Measurements from ENCODE around the gene MYBL2.

Gene MYBL2

GRCh38 chr20:43715511-43715910 lies 48.6 kb downstream of the MYBL2 start:
- no peak for TF ChIP-seq ZNF394 (tag by site-specific recombination; IDR thresholded peaks at IDR 0.05; ENCODE audit: borderline replicate concordance)
- 0 out of 2 replicates have a peak, but pooled peaks have one; percentile 5 for TF ChIP-seq GLIS2 (tag by site-specific recombination; IDR thresholded peaks at IDR 0.05)
- TF ChIP-seq HIC1 (tag by site-specific recombination; IDR thresholded peaks at IDR 0.05) = no peak
- Histone ChIP-seq H3K4me3 (ENCODE audit: low read depth, low read length) (no peak overlapping the region), H3K9me3 (ENCODE audit: control insufficient read depth, insufficient read depth, low read depth, low read length) (no peaks in the 10 kb centered on the region), H3K27ac (ENCODE audit: extremely low read depth, low read depth, low read length) (no peak overlapping the region), H3K4me1 (ENCODE audit: control insufficient read depth, insufficient read depth, low read length) (no peaks in the 10 kb centered on the region), H3K36me3 (ENCODE audit: control insufficient read depth in 2 of 2, insufficient read depth in 1 of 2, low read length in 2 of 2) (peaks cover 0 to 70% of the 10 kb centered on the region in 2 experiments; a peak in 2 of 3 replicates)
- POLR2A ChIA-PET = no interaction called here
- CTCF ChIA-PET = interaction anchor here (1.6 kb wide), 1 partner anchor 177 kb away, joined by 3 read pairs; no protein-coding TSS in a partner anchor

- Histone ChIP-seq H3K4me3 (ENCODE audit: low read depth, low read length) (no peak overlapping the region), H3K4me1 (ENCODE audit: control insufficient read depth, insufficient read depth, low read length) (no peaks in the 10 kb centered on the region), H3K27ac (ENCODE audit: extremely low read depth, low read depth, low read length) (no peak overlapping the region), H3K9me3 (ENCODE audit: control insufficient read depth, insufficient read depth, low read depth, low read length) (no peaks in the 10 kb centered on the region), H3K36me3 (ENCODE audit: control insufficient read depth in 2 of 2, insufficient read depth in 1 of 2, low read length in 2 of 2) (peaks cover 0 to 64% of the 10 kb centered on the region in 2 experiments; a peak in 2 of 3 replicates)
- ChIA-PET POLR2A (no interaction called here), CTCF (no interaction called here)
- TF ChIP-seq ZNF529 (tag by site-specific recombination; IDR thresholded peaks at IDR 0.05; ENCODE audit: insufficient replicate concordance) (no peak), ZNF423 (tag by site-specific recombination; IDR thresholded peaks at IDR 0.05) (no peak), ZBTB11 (tag by site-specific recombination; conservative IDR thresholded peaks at IDR 0.05; ENCODE audit: low read depth) (no peak), TCF7L2 (IDR thresholded peaks at IDR 0.05; ENCODE audit: borderline replicate concordance, low read depth, low read length) (no peak), ZNF416 (tag by site-specific recombination; IDR thresholded peaks at IDR 0.05) (no peak), ZNF112 (tag by site-specific recombination; IDR thresholded peaks at IDR 0.05) (no peak), ZBTB17 (tag by site-specific recombination; IDR thresholded peaks at IDR 0.05) (no peak), ZNF488 (tag by site-specific recombination; IDR thresholded peaks at IDR 0.05) (no peak), KLF1 (tag by site-specific recombination; IDR thresholded peaks at IDR 0.05) (no peak), ZNF354C (tag by site-specific recombination; IDR thresholded peaks at IDR 0.05; ENCODE audit: borderline replicate concordance, low read depth) (no peak), ZNF174 (tag by site-specific recombination; IDR thresholded peaks at IDR 0.05) (no peak), ZNF292 (tag by site-specific recombination; IDR thresholded peaks at IDR 0.05; ENCODE audit: borderline replicate concordance, low read depth) (no peak), SCRT2 (tag by site-specific recombination; IDR thresholded peaks at IDR 0.05) (no peak), ZNF626 (tag by site-specific recombination; IDR thresholded peaks at IDR 0.05) (no peak)
- TF ChIP-seq, protein P1, sequence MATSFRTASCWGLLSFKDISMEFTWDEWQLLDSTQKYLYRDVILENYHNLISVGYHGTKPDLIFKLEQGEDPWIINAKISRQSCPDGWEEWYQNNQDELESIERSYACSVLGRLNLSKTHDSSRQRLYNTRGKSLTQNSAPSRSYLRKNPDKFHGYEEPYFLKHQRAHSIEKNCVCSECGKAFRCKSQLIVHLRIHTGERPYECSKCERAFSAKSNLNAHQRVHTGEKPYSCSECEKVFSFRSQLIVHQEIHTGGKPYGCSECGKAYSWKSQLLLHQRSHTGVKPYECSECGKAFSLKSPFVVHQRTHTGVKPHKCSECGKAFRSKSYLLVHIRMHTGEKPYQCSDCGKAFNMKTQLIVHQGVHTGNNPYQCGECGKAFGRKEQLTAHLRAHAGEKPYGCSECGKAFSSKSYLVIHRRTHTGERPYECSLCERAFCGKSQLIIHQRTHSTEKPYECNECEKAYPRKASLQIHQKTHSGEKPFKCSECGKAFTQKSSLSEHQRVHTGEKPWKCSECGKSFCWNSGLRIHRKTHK (tag by site-specific recombination; IDR thresholded peaks at IDR 0.05) = no peak
- TF ChIP-seq, protein P2, sequence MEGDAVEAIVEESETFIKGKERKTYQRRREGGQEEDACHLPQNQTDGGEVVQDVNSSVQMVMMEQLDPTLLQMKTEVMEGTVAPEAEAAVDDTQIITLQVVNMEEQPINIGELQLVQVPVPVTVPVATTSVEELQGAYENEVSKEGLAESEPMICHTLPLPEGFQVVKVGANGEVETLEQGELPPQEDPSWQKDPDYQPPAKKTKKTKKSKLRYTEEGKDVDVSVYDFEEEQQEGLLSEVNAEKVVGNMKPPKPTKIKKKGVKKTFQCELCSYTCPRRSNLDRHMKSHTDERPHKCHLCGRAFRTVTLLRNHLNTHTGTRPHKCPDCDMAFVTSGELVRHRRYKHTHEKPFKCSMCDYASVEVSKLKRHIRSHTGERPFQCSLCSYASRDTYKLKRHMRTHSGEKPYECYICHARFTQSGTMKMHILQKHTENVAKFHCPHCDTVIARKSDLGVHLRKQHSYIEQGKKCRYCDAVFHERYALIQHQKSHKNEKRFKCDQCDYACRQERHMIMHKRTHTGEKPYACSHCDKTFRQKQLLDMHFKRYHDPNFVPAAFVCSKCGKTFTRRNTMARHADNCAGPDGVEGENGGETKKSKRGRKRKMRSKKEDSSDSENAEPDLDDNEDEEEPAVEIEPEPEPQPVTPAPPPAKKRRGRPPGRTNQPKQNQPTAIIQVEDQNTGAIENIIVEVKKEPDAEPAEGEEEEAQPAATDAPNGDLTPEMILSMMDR (tag by site-specific recombination; IDR thresholded peaks at IDR 0.05) = no peak
- TF ChIP-seq, protein P3, sequence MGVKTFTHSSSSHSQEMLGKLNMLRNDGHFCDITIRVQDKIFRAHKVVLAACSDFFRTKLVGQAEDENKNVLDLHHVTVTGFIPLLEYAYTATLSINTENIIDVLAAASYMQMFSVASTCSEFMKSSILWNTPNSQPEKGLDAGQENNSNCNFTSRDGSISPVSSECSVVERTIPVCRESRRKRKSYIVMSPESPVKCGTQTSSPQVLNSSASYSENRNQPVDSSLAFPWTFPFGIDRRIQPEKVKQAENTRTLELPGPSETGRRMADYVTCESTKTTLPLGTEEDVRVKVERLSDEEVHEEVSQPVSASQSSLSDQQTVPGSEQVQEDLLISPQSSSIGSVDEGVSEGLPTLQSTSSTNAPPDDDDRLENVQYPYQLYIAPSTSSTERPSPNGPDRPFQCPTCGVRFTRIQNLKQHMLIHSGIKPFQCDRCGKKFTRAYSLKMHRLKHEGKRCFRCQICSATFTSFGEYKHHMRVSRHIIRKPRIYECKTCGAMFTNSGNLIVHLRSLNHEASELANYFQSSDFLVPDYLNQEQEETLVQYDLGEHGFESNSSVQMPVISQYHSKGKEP (tag by site-specific recombination; IDR thresholded peaks at IDR 0.05) = no peak
- TF ChIP-seq, protein P4, sequence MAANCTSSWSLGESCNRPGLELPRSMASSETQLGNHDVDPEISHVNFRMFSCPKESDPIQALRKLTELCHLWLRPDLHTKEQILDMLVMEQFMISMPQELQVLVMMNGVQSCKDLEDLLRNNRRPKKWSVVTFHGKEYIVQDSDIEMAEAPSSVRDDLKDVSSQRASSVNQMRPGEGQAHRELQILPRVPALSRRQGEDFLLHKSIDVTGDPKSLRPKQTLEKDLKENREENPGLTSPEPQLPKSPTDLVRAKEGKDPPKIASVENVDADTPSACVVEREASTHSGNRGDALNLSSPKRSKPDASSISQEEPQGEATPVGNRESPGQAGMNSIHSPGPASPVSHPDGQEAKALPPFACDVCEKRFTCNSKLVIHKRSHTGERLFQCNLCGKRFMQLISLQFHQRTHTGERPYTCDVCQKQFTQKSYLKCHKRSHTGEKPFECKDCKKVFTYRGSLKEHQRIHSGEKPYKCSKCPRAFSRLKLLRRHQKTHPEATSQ (tag by site-specific recombination; IDR thresholded peaks at IDR 0.05) = no peak
Observed at GRCh38 chr20:43716123-43716522, 49.2 kb downstream of the MYBL2 start.
